ENCODE results near the gene KHDC4.

Gene KHDC4

GRCh38 chr1:155977690-155978324 lies 43.6 kb upstream of the KHDC4 start (continued):
- TF ChIP-seq ZNF639 (tag by site-specific recombination; IDR thresholded peaks at IDR 0.05) (no peak; the same call in 1 of the 2 replicates), ZNF664 (tag by site-specific recombination; IDR thresholded peaks at IDR 0.05) (no peak), ZNF561 (tag by site-specific recombination; IDR thresholded peaks at IDR 0.05; ENCODE audit: borderline replicate concordance) (no peak), PRDM4 (tag by site-specific recombination; IDR thresholded peaks at IDR 0.05) (no peak), ZNF660 (tag by site-specific recombination; IDR thresholded peaks at IDR 0.05) (peak; percentile 14; the same call in 1 of the 2 replicates), REPIN1 (tag by site-specific recombination; IDR thresholded peaks at IDR 0.05; ENCODE audit: low read depth) (no peak), SCRT2 (tag by site-specific recombination; IDR thresholded peaks at IDR 0.05) (no peak), ZNF398 (tag by site-specific recombination; IDR thresholded peaks at IDR 0.05) (peak; percentile 92), HOXA7 (CRISPR knock-in tag; IDR thresholded peaks at IDR 0.05; ENCODE audit: borderline replicate concordance) (no peak), ZBTB11 (tag by site-specific recombination; conservative IDR thresholded peaks at IDR 0.05; ENCODE audit: low read depth) (no peak), ZFP37 (tag by site-specific recombination; IDR thresholded peaks at IDR 0.05) (no peak), FEZF1 (tag by site-specific recombination; IDR thresholded peaks at IDR 0.05) (no peak), ZNF202 (tag by site-specific recombination; IDR thresholded peaks at IDR 0.05; ENCODE audit: borderline replicate concordance) (no peak), BCL6B (tag by site-specific recombination; IDR thresholded peaks at IDR 0.05) (no peak), PRDM10 (tag by site-specific recombination; IDR thresholded peaks at IDR 0.05) (peak; percentile 98), EGR2 (tag by site-specific recombination; IDR thresholded peaks at IDR 0.05; ENCODE audit: low read depth) (peak; percentile 61), ELK4 (IDR thresholded peaks at IDR 0.05; ENCODE audit: borderline replicate concordance, low read depth, low read length) (no peak), ZNF558 (tag by site-specific recombination; IDR thresholded peaks at IDR 0.05) (no peak), ZNF335 (tag by site-specific recombination; conservative IDR thresholded peaks at IDR 0.05) (no peak), ZNF114 (tag by site-specific recombination; IDR thresholded peaks at IDR 0.05) (no peak), ZBTB48 (tag by site-specific recombination; IDR thresholded peaks at IDR 0.05) (peak; percentile 47; the same call in 1 of the 2 replicates), ZNF223 (tag by site-specific recombination; IDR thresholded peaks at IDR 0.05) (no peak), GLIS1 (tag by site-specific recombination; IDR thresholded peaks at IDR 0.05) (no peak), ZNF571 (tag by site-specific recombination; IDR thresholded peaks at IDR 0.05) (no peak), ZNF433 (tag by site-specific recombination; IDR thresholded peaks at IDR 0.05; ENCODE audit: low read depth) (no peak)

Data from HEK293 (cell line).